ENCODE data around the gene DCP2.

DCP2 gene

DNA sequence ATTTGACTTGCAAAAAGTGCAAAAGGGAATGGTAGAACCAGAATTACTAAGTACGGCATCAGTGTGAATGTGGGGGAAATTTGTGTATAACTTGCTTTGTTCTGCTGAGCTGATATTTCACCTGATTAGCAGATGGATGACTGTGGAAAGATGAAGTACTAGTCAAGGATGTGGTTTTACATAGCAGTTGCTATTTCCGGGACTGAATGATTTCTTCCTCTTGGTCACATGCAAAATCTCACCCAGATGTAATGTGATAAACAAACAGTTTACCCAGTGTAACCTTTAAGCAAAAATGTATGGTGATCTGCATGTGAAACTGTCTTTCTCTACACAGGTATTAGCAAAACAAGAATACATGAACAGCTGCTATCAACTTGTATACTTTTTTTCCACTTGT is 46.1 kb downstream of the DCP2 start:
- DNase-seq = no peak

DNA sequence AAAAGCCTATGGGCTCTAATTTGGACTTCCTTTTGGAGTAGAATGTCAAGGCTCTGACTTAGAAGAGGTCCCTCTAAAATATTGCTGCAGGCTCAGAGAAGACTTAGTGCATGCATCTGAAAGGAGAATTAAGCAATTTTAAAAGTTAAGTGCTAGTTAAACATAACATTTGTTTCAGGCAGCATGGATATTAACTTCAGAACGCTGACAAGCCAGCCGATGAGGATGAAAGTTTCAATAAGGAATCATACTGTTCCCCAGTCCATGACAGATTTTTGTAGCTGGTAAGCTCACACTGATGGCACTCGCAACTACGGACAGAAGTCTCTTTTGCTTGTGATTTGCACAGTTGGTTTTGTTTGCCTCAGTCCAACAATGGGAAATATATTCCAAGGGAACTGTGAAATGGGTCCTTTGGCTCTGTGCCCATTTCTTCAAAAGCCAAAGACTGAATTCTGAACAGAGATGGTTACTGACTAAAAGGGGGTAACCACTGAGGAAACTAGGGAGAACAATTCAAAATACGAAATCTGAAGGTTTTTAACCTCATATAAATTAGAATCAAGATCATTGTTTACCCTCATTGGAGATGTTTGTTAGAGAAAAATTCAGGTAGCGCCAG is 47.6 kb downstream of the DCP2 start:
- no peak for DNase-seq

DNA sequence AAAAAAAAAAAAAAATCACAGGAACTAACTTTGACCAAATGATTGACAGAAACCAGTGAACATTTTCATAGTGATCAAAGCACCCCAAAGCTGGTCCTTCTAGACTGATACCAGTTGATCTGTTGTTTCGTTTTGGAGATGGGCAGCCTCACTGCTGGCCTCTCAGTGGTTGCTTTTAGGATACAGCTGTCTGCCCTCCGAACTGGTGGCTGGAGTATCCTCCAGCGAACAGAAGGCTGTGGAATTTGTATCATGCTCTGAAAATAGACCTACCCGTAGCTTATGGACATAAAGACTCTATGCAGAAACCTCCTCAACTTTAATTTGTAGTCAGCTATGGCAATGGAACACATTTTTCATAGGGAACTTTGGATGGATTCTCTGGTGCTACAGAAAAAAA is 49.0 kb downstream of the DCP2 start:
- DNase-seq = no peak

DNA sequence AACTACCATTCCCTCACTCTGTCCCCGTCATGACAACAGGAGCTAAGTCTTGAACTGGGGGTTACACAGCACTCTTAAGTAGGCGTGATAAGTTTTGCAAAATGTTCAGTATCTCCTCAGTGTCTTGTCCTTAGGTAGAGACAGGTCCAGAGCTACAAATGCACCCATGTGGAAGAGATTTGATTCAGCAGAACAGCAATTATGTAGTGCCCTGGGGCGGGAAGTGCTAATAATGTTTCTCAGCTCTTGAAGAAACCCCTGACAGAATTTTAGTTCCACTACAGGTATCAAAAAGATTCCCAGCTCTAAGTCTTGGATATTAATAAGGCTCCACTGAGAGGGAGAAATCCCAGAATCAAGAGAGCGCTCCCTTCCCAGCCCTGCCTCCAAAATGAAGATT is 49.6 kb downstream of the DCP2 start:
- no peak for DNase-seq

DNA sequence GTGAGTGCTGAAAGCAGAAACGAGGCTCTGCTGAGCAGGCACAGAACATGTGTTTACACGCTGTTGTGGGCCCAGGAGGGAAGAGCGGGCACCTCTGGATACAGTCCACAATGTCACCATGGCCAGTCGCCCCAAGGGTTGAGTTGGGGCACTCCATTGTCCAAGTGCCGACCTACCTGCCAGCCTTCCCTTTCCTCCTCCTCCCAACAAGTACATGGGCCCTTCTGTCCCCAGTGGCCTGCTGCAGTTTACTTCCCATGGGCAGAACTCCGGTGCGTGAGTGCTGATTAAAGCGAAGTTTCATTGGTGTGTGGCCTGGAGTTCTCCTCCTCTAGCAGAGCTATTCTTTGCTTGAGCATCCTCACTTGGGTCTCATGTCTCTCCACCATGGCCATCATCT is 50.4 kb downstream of the DCP2 start:
- DNase-seq = no peak

DNA sequence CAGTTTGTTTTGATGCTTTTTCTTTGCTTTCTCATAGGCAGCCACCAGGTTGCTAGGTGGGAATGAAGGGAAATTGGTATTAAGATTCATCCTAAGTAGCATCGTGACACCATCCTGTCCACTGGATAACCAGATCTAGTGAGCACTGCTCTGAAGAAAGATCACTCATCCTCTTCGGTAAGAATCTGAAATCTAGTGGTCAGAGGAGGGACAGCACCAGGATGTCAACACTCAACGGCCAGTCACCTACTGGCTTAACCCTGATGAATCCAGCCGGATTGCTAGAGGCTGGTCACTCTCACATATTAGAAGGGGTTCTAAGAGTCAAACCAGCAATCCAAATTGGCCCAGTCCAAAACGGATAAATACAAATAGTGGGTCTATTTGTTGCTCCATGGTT is 50.8 kb downstream of the DCP2 start:
- DNase-seq = no peak

DNA sequence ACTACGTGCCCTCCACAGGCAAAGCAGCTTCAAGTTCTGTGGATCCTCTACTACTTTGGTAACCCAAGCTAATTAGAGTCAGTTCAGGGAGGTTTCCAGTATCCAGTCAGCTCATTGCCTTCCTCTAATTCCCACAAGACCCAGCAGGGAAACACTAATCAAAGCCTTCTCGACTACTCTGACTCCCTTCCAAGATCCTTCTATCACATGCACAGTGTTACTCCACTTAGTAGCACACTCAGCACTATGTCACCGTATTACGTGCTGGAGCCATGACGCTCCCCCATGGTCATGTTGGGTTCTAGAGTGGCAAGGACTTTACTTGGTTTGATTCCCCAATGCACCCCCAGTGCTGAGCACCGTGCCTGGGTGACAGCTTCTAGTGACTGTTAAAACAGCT is 53.0 kb downstream of the DCP2 start:
- no peak for DNase-seq

DNA sequence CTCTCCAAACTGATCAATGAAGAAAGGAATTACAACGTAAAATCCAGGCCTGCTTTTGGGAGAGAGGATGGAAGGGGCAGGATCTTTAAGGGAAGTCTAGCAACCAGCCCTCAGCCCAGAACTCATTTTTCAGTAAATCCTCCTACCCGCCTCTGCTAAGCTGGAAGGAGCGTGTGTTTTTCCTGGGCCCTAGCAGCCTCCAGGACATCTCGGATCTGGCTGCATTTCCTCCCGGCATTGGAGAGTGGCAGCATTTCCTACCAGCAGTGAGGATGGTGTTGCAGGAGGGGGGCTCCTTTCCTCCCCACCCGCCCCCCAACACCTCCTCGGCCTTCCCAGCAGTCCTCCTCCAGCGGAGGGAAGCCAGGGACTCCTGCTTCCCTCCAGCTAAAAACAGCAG is 54.5 kb downstream of the DCP2 start:
- DNase-seq = no peak

DNA sequence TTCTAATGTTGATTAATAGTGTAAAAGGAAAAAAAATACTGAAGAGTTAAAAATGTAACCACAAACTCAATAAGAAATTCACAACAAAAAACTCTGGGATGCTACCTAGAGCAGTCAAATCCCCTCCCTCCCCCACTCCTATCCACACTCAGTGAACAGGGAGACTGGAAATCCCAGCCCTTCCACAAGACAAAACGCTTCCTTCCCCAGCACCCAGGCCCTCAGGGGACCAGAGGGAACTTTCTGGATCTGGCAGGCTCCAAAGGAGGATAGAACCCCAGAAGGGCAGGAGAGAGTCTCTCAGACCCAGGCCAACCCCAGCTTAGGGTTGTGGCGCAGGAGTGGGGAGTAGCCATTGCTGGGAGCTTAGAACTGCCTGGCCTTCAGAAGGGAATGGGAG is 55.0 kb downstream of the DCP2 start:
- no peak for DNase-seq

DNA sequence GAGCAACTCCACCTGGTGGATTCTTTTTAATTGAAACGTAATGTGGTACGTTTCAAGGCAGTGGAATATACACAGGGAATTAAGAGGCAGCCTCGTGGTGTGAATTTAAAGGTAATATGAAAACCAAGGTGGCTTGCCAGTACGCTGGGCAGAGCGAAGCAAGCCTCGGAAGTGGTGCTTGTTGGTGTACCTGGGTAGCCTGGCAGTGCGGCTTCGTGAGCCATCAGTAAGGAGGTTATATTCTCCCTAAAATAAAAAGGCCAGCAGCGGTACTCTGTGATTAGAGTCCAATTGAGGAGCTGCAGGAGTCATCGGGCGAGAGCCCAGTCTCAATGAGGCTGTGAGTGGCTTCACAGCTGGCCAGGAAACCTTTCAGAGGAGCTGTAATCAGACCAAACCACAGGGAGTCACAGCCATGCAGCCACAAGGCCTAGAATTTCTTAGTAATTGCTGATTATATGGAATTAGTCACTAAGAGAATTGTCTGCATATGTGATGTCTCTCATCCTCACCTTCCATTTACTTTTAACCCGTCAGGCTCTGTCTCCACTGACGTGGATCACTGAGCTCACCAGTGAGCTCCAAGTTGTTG is 57.7 kb downstream of the DCP2 start:
- no peak for DNase-seq

DNA sequence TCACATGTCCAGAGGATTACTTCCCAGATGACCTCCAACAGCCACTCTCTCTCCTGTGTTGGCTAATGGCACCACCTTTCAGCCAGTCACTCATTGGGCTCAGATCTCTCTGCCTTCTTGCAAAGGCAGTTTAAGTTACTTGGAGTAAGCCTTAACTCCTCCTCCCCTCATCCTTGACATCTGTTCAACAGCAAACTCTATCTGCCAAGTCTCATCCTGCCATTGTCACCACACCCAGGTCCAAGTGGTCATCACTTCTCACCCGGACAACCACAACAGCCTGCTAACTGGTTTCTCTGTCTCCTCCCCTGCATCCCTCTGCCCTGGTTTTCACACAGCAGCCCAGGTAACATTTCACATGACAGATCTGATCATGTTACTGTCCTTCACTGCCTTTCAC is 58.5 kb downstream of the DCP2 start:
- no peak for DNase-seq

DNA sequence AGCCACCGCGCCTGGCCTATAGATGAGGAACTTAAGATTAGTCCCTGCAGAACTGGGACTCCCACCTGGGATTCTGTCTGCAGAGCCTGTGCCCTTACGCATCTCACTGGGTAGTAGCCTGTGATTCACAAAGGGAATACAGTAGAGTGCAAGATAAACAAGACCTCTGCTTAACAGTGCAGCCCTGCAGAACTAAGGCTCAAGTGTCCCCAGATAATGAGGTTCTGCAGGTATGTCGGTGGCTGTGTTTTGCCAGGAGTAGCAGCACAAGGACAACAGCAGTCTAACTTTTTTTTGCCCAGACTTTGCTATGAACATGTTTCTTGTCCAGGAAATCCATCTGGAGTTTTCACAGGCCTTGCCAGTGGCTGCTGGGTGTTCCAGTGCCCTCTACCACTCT is 59.7 kb downstream of the DCP2 start:
- DNase-seq = no peak

DNA sequence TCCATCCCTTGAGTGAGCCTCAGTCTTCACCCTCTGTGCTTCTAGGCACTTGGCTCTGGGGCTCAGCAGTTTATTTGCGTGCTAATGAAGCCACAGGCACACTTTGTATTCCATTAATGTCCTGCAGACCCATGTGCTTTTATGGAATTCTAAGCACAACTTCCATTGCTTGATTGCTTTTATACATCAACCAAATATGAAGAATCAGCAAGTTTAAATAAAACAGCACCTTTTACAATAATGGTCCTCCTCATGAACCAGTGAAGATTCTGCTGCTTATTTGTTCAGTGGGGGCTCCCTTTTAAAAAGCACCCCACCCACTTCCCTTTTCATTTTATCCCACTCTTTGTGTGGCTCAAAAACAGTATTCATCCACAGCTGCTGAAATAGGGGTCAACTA is 60.2 kb downstream of the DCP2 start:
- DNase-seq = no peak

DNA sequence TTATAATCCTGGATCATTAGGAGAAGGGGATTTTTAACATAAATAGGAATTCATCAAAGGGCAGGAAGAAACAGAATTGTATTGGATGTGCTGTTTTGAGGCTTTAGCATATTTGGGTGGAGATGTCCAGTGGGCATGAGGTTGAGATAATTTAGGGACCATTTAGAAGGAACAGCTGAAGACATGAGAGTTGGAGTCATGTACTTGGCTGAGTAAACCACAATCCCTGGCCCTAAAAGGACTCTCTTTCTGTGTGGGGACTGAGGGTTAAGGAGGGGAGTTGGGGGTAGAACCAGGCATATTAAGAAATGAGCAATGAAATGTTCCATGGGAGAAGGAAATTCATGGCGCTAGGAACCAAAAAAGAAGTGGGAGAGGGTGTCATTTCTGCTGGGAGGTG is 61.5 kb downstream of the DCP2 start:
- no peak for DNase-seq

DNA sequence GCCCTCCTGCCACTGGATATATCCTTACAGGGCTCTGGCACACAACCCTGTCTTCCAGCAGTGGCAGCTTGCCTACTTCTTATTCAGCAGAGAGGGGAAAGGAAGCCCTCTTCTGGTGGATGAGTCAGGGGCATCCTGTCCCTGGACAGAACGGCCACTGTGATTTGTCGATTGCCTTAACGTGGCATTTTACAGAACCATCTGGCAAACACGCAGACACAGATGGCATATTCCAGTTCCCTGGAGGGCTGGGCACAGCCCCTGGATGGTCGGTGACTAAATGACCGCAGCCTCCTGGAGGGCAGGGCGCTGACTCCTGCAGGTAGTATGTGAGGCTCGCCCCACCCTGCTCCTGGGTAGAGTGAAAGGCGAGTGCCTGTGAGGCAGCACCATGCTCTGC is 62.1 kb downstream of the DCP2 start:
- DNase-seq = no peak

DNA sequence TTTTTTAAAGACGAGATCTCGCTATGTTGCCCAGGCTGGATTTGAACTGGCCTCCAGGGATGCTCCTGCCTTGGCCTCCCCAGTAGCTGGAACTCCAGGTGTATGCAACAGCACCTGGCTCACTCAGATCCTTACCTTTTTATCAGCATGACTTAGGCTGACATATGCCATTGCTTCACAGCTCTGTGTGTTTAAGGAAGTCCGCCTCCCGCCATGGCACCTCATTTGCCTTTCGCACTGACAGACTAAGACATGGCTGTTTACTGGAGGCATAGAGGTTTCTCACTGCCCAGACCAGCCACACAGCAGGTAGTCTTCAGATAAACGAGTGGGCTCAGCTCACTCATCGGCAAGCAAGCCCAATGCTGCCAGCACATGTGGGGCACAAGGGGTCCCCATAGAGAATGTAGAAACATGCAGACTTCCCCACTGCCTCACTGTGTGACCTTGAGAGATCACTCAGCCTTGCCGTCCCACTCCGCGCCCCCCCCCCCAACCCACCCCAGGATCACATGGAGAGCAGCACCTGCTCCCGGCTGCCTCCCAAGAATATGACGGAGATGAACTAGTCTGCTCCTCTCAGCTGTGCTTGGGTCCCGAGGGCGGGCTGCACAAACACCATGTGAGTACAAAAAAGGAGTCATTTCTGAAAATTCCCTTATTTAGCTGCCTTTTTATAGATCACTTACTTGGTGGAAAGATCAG is 62.8 kb downstream of the DCP2 start:
- DNase-seq = no peak

DNA sequence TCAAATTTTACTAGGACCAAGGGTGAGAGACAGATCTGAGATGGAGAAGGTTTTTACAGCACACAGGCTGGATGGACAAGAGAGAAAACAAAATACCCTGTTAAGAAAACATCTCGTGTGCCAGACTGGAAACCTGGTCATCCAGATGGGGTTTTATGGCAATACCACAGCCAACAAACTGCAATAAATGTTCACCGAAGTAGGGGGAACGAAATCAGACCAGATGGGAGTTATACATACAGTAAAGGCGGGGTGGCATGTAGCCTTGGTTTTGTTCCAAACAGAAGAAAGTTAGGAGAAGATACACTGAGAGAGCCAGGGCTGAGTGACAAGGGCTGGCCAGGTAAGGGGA is 63.3 kb downstream of the DCP2 start:
- DNase-seq = no peak

DNA sequence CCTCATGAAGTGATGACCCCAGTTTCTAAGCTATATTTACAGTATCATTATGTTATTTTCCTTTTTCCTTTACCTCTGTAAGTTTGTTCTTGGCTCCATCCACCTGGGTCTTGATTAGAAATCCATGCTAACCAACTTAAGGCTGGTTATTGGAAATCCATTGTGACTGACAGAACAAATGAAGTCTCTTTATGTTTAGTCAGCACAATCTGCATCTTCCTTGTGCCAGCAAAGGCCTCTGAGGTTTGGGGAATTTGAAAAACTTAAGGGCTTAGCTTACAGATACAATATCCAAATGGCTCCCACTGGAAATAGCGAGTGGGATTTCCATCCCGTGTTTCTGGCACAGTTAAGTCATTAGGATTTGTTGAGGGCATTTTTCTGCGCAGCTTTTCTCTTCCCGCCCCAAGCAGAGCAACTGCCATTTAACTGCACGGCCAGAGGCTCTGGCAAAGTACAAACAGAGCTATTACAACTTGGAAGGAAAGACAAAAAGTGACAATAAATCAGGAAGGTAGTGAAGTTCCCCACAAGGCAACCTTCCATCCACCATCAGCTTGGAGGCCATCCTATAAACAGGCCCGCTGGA is 64.2 kb downstream of the DCP2 start:
- no peak for DNase-seq

DNA sequence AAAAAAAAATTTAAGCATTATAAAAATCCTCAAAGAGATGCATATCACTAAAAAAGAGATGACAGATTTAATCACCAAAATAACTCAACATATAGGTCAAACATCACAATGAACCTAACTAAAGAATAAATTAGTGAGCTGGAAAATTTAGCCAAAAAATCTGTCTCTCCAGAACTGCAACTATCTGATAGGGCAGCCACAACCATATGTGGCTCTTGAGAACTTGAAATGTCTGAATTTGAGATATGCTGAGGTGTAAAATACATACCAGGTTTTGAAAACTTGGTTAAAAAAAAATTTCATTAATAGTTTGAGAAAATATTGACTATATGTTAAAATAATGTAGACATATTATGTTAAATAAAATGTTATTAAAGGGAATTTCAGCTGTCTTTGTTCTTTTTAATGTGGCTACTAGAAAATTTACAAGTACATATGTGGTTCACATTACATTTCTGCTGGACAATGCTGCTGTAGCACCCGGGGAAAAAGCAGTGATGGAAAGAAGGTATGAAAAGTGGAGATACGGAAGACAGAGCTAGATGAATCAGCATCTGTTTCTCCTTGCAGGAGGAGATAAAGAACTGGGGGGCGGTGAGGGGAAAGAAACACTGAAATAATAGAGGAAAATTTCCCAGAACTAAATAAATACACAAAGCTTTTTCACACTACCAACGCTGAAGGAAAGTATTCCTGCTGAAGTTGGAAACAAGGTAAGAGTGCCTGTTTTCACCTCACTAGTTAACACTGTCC is 66.1 kb downstream of the DCP2 start:
- no peak for DNase-seq

DNA sequence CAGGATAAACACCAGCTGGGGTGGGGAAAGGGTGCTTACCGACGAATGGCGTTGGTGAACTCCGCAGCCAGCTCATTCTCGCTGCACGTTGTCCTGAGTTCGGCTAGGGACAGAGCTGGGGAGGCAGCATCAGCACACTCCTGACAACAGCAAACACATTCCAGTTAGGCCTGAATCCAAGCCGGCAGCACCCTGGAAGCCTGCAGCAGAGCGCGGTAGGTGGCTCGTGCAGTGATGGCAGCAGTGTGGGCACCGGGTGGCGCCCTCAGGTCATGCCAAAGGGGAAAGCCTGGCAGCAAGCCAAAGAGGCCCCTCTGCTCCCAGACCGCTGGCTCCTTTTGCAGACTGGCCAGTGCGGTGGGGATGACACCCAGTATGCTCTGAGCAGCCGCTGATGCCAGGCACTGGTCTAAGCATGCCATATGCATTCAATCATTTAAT is 66.9 kb downstream of the DCP2 start:
- no peak for DNase-seq

DNA sequence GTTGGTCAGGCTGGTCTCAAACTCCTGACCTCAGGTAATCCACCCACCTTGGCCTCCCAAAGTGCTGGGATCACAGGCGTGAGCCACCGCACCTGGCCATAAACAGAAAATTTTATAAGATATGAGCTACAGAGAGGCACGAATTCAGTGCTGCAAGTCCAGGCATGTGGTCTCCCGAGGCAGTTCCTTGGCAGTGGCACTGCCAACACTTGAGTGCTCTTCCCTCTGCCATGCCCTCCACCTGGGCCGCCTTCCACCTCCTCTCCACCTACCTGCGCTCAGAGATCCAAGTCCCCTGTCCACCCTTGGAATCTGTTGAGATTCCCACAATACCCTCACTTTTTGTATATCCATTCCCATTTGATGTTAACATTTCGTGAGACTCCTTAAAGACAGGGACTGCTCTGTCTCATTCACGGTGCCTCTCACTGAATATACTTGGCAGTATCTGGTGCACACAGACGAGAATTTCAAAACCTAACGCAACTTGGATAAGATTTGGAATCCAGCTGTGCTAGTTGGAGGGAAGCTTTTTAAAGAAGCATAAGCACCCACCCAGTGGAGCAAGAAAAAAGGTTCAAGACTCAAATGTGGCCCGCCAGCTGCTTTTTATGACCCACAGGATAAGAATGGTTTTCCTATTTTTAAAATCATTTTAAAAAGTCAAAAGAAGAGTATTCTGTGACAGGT is 68.3 kb downstream of the DCP2 start:
- DNase-seq = no peak

DNA sequence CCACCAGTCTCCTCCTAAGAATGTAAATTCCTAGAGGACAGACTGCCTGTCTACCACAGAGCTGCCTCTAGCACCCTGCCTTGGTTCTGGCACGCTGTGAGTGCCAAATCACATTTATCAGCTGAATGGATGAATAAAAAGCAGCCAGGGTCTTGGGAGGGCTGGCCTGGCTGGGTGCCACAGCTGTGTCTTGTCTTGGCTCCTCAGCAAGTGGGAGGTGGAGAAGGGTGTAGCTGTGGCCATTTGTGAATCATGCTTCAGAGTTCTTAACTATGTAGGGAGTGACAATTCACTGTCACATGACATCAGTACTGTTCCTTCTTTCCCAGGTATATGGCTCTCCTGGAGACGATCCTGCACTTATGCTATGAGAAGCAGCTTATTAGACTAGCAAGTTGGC is 70.6 kb downstream of the DCP2 start:
- no peak for DNase-seq
